ENCODE data around the gene PASD1.

The PASD1 gene

GRCh38 chrX:151563449-151563848 is at the start of gene PASD1:
PASD1 (plus strand) TSS chrX:151563675; CDS start chrX:151601554, 37,879 bp downstream.
- no peak for TF ChIP-seq CTCF (IDR thresholded peaks at IDR 0.05; ENCODE audit: extremely low read depth, missing control alignments)
- no peak for DNase-seq (ENCODE audit: low spot score)

GRCh38 chrX:151515237-151515636 is 48.2 kb upstream of the PASD1 start:
- no peak for DNase-seq (ENCODE audit: low spot score)

GRCh38 chrX:151516538-151517187 is 46.8 kb upstream of the PASD1 start:
- TF ChIP-seq CTCF (IDR thresholded peaks at IDR 0.05; ENCODE audit: extremely low read depth, missing control alignments) = no peak
- no peak for DNase-seq (ENCODE audit: low spot score)

More at GRCh38 chrX:151515237-151515636, 48.2 kb upstream of the PASD1 start:
- TF ChIP-seq CTCF (IDR thresholded peaks at IDR 0.05; ENCODE audit: extremely low read depth, missing control alignments) = no peak

- TF ChIP-seq CTCF (IDR thresholded peaks at IDR 0.05; ENCODE audit: extremely low read depth, missing control alignments) = no peak
- no peak for DNase-seq (ENCODE audit: low spot score)
Measured at GRCh38 chrX:151517421-151517820, 46.1 kb upstream of the PASD1 start.

- DNase-seq (ENCODE audit: low spot score) = no peak
- no peak for TF ChIP-seq CTCF (IDR thresholded peaks at IDR 0.05; ENCODE audit: extremely low read depth, missing control alignments)
Measured at GRCh38 chrX:151523351-151523750, 40.1 kb upstream of the PASD1 start.

GRCh38 chrX:151536571-151536970 is 26.9 kb upstream of the PASD1 start:
- DNase-seq (ENCODE audit: low spot score) = no peak
- TF ChIP-seq CTCF (IDR thresholded peaks at IDR 0.05; ENCODE audit: extremely low read depth, missing control alignments) = no peak

GRCh38 chrX:151537572-151537971 is 25.9 kb upstream of the PASD1 start:
- DNase-seq (ENCODE audit: low spot score) = no peak
- no peak for TF ChIP-seq CTCF (IDR thresholded peaks at IDR 0.05; ENCODE audit: extremely low read depth, missing control alignments)

All from GM20000 (cell line).